Measurements from ENCODE around the gene ACER1.

- no peak for TF ChIP-seq CTCF (IDR thresholded peaks at IDR 0.05)
- no peak for TF ChIP-seq POLR2A (IDR thresholded peaks at IDR 0.05)
These were observed 19.9 kb downstream of the ACER1 start for GRCh38 chr19:6313398-6313969.

Measured in lower leg skin (tissue), 3 donors.